Stimulated activated CD8-positive, alpha-beta memory T cell treated with anti-CD3 and anti-CD28 coated beads, Interleukin-7, amount 100 ng/mL, for 1 hour (primary cell): ENCODE results near the gene OR6X1.
"Not testable (repeated sequence)": the region's sequence is repeated elsewhere in the genome, so short reads cannot be mapped to it uniquely, and the experiment has no call there.

Source experiments
- DNase-seq, 2 donors: peaks; one replicate each; pipeline ENCODE4 v3.0.0-alpha.2; 2020; ENCODE audit warnings: low read depth in 2 of 2

The OR6X1 gene

DNA sequence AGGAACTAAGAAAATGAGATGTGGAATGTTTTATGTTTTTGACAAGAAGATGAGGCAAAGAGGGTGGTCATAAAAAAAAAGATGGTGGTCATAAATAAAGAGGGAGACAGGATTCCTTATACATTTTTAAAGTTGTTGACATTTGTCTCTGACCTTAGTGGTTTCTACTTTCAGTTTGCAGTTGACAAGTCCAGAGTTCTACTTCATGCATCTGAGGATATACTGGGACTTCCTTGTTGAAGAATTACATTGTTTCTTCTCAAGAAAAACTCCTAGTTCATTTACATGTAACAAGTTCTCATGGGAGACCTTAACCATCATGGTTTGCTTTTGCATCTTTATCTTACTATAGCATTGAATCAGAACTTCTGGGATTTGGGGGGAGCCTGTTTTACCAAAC is 1.2 kb downstream of the OR6X1 start:
- no peak for DNase-seq

DNA sequence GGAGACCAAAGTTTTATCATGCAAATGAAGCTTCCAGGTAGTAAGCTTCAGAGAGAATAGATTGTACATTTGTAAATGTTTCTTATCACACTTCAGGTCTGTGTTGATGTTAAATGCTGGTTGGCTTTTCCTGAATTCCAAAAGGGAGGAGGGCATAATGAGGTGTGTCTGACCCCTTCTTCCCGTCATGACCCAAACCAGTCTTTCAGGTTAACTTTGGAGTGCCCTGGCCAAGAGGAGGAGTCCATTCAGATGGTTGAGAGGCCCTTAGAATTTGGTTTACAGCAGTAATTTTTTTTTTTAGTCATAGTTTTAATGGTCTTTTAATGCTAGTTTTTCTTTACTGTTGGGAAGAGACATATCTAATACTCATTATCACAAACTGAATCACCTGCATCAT is 2.5 kb downstream of the OR6X1 start:
- no peak for DNase-seq

DNA sequence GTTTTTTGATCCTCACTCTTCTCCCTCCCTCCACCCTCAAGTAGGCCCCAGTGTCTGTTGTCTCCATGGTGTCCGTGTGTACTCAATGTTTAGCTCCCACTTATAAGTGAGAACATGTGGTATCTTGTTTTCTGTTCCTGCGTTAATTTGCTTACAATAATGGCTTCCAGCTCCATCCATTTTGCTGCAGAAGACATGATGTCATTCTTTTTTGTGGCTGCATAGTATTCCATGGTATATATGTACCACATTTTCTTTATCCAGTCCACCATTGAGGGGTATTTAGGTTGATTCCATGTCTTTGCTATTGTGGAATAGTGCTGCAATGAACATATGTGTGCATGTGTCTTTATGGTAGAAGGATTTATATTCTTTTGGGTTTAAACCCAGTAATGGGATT is 6.0 kb downstream of the OR6X1 start:
- DNase-seq, result not testable (repeated sequence)

DNA sequence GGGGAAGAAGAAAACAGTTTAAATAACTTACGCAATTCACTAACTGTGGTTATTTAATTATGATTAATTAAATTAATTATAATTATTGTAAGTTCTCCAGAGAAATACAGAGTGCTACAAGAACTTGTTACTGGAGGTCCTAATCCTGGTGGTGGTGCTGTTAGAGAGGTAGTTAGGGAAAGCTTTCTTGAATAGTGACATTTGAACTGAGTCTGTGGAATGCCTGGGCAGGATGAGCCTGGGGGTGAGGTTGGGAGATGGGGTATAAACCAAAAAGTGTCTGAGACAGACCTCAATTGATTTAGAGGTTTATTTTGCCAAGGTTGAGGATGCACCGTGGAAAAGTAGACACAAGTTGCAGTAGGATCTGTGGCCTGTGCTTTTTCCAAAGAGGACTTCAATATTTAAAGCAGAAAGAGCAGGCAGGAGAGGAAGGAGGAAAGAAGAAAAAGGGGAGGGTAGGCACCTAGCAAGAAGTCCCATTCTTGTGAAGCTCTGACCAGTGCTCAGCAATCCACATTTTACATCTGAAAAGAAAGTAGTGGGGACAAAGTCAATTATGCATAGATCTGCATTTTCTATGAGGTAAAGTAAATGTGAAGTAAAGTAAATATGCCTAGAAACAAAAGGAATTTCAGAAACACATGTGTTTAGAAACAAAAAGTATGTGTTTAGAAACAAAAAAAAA is 8.4 kb downstream of the OR6X1 start:
- DNase-seq, result no peak

DNA sequence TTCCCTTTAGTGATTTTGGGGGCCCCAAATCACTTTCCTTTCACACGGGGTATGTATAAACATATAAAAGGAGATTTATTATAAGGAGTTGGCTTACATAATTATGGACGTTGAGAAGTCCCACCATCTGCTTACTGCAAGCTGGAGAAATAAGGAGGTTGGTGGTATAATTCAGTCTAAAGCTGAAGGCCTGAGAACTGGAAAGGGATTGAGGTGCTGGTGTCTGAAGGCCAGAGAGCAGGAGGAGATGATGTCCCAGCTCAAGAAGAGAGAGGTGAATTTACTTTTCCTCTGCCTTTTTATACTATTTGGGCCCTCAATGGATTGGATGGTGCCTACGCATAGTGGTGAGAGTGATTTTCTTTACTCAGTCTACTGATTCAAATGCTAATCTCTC is 11.6 kb downstream of the OR6X1 start:
- DNase-seq, result no peak

DNA sequence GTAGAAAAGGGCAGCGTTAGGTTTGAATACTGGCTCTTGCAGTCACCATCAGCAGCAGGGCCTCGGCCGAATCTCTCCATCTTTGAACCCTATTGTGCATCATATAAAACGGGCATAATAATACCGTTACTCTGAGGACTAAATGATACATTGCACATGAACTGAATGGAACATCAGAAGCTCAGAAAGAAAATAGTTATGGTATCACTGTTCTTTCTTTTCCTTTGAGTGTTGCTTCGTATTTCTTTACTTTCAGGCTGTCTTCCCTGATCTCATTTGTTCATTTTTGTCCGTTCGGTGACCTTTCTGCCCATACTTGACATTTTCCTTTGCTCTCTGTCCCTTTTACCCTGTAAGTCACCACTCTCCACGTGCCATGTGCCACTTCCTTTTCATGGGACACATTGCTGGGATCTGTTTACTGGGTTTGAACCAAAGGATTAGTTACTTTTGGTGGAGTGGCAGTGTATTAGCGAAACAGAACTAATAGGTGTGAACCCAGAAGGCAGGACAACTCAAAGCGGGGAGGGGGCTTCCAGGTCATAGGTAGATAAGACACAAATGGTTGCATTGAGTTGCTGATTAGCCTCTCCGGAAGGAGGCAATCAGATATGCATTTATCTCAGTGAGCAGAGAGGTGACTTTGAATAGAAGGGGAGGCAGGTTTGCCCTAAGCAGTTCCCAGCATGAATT is 12.1 kb downstream of the OR6X1 start:
- DNase-seq, result no peak

DNA sequence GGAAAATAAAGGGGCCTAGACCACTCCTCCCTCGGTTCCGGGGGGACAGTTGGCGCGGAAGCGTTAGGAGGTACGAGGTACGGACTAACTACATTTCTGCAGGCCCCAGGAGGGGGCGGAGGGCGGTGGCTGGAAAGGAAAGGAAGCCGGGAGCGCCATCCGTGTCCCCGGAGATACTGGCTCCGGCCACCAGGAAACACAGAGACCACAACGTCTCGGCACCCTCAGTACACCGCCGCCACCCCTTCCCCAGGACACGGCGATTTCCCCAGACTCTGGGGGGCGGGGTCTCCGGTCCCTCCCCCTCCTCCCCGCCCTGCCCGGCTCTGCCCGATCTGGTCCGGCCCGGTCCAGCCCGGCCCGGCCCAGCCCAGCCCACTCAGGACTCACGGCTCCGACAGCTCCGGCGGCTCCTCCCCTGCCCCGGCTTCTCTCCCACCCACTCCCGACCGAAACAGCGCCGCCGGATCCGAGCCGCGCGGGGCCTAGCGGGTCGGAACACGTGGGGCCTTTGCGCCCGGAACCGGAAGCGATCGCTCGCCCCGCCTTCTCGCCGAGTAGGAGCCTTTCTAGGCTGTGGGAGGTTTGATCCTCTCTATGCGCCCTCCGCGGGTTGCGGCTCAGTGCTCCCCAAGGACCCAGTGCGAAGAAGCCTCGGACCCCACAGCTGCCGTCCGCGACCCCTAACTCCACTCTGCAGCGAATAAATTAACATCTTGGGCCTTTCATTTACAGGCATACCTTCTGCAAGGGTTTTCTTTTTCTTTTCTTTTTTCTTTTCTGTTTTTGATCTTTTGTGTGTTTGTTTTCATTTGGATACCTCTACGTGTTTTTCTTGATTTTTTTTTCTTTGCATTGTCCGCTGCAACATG is 12.9 kb downstream of the OR6X1 start, which contains the start of gene ZNF202:
TSS of gene ZNF202 (minus strand) at position 502 of the 872 bp plus-strand sequence. CDS start 10,772 bp downstream, outside the sequence.
- peak; percentile 79 to 82 for DNase-seq

DNA sequence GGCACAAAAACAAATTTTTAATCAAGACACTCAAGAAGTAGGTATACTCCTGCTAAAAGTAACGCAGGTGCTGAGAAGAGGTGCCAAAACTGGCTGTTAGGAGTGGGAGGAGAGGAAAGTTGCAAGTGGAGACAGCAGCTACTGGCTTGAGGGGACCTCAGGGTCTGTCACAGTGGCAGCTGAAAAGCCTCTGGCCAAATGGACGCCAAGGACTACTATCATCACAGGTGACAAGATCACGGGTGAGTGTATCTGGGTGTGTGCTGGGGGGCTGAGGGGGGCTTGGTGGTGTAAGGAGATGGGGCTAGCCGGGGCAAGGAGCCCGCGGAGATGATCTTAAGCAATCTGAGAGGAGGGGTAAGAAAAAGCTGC is 13.5 kb downstream of the OR6X1 start:
- no peak for DNase-seq

DNA sequence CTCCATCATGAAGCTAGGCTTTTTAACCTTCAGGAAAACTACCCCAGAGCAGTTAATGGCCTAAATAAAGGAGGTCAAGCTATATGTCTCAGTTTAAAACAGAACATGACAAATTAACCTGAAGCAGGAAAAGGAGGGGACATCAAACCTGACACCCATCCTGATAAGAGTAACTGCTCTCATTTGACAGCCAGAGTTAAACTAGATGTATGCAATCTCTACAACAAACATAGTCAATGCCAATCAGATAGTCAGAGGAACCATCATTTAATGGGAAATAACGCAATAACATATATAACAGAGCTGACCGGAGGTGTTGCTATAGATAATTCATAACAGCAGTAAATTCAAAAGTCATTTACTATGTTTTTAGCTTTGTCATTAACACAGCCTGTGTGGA is 15.9 kb downstream of the OR6X1 start:
- DNase-seq, result no peak

DNA sequence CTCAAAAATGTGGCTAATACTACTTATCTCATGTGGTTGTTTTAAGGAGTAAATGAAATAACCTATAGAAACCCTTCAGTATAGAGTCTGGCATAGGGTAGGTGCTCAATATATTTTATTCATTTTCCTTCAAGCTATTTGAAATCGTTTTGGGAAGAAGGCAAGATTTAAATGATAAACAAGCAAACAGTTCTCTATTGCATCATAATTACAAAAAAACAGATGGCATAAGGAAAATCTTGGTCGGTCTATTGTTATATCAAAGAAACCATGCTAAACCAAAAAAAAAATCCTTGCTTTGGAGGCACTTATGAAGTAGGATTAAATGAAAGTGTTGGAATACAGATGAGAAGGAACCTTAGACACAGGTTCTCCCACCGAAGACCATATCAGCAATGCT is 17.5 kb downstream of the OR6X1 start:
- no peak for DNase-seq

DNA sequence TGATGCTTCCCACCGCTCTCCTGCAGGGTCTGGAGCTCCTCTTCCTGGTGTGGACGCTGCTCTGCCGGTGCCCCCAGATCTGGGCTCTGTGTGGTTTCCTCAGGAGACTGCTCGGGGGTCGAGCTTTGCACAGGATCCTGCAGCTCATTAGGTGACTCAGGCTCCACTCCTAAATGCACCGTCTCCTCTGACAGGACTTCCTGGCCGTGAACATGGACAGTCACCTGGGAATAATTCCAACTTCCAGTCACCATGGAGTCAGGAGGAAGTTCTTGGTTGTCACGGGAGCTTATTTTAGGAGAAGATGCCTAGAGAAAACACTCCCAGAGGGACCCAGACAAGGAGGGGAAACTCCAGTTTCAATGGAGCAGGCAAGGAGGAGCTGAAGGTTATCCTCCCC is 24.7 kb downstream of the OR6X1 start:
- DNase-seq, result no peak

DNA sequence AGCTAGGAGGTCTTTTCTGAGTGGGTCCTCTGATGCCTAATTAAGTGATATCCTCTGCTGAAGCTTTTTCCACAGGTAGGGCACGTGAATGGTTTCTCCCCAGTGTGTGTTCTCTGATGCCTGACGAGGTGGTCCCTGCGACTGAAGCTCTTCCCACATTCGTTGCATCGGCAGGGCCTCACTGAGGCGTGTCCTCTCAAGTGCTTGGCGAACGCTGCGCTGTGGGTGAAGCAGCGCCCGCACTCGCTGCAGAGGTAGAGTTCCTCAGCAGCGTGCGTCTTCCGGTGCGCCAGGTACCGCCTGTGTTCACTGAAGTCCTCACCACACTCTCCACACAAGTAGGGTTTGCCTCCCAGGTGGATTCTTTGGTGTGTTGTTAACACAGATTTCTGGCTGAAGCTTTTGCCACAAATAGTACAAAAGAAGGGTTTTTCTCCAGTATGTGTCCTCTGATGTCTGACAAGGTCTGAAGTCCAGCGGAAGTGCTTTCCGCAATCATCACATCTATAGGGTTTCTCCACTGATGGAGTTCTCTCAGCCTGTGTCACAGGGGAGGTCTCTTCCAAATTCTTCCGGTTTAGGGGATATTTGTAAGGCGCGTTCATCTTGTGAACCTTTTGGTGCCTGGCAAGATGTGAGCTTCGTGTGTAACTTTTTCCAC is 28.2 kb downstream of the OR6X1 start:
- DNase-seq, result no peak

DNA sequence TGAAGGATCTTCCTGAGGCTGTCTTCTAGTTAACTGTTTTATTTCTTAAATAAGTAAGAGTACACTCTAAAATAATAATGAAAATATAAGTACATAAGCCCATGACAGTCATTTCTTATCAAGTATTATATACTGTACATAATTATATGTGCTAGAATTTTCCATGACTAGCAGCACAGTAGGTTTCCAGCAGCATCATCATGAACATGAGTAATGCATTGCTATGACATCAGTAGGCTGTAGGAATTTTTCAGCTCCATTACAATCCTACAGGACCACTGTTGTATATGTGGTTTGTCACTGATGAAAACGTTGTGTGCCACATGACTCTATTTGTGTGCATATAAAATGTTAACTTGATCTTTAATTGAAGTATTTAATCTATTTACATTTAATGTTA is 34.9 kb downstream of the OR6X1 start:
- no peak for DNase-seq

DNA sequence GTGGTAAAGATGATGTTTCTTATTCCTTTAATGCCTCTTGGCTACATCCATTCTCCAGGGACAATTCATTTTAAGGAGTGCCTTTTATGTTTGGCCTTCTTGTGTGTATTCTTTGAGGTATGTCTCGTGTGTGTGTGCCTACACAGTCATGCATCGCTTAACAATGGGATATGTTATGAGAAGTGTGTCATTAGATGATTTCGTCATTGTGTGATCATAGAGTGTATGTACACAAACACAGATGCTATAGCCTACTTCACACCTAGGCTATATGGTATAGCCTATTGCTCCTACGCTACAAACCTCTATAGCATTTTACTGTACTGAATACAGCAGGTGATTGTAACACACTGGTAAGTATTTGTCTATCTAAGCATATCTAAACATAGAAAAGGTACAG is 35.8 kb downstream of the OR6X1 start:
- no peak for DNase-seq

DNA sequence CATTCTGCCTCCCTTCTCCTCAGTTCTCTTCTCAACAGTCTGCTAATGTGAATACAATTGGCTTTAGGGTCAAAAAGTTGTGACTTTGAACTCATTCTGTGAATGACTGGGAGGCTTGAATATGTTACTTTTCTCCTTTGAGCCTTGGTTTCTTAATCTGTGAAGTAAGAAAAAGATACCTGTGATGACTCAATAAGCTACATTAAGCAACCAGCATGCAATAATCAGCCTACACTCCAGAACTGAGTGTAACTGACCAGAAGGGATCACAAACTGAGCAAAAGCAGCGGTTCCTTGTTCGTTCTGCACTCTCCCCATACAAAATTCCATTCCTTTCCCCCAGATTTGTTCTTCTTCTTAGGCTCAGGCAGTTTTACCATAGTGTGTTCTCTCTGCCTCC is 36.3 kb downstream of the OR6X1 start:
- DNase-seq, result no peak

DNA sequence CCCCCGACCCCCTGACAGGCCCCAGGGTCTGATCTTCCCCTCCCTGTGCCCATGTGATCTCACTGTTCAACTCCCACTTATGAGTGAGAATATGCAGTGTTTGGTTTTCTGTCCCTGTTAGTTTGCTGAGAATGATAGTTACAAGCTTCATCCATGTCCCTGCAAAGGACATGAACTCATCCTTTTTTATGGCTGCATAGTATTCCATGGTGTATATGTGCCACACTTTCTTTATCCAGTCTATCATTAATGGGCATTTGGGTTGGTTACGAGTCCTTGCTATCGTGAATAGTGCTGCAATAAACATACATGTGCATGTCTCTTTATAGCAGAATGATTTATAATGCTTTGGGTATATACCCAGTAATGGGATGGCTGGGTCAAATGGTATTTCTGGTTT is 41.7 kb downstream of the OR6X1 start:
- not testable (repeated sequence) for DNase-seq

DNA sequence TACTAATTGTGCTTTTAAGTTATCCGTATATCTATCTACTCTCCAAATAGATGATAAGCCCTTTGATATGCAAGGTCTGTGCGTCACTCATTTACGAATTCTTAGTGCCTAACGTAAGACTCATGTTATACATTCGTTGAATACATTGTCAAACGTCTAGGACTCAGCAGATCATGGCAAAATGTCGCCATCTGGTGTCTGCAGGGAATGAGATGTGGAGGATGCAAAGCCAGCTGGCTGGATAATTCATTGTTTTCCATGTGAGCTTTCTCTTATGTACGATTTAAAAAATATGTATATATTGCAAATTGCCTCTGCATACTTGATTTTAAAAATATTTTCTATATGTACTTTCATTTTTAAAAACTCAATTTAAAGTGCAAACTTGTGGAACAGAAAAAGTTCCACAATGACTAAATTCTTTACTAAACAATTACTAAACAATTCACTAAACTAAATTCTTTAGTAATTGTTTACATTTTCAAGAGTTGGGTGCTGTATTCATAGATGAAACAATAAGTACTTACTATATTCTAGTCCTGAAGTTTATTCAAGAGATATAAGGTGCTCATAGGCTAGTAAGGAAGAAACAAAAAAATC is 46.6 kb downstream of the OR6X1 start:
- peak; percentile 7 to 19 for DNase-seq

DNA sequence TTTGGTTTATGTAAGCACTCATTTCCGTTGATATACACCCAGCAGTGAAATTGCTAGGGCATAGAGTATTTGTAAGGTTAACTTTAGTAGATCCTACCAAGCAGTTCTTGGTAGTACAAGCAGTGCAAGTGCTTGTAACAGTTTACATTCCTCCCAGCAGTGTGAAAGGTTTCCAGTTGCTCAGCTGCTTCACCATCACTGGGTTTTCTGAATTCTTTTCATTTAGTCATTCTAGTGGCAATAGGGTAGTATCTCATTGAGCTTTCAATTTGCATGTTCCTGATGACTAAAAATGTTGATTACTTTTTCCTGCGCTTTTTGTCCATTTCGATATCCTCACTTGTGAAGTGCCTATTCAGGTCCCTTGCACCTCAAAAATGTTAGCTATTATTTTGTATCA is 47.1 kb downstream of the OR6X1 start:
- DNase-seq, result no peak

DNA sequence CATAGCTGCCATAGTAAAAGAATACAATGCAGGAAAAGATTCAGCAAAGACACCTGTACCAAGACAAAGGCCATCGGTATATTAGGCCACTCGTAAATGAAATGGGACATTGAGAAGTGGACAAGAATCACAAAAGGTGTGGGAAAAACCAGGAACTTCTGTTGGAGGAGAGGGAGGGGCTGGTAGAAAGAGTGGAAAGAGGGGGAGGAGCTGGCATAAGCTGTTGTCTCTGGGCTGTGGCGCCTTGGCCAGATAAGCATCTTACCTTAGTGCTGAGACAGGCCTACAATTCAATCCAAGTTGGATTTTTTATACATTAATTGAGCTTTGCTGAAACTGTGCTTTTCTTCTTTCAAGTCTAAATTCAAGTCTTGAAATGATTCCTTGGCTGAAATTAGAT is 50.0 kb downstream of the OR6X1 start:
- DNase-seq, result no peak
